Glomerular visceral epithelial cell (primary cell): ENCODE data around the gene ATOH8.

Source experiments
- DNase-seq: peaks from one replicate; pipeline ENCODE4 v3.0.0-alpha.2; 2016; ENCODE audit errors: extremely low spot score

Gene ATOH8

GRCh38 chr2:85786865-85787264 is 33.1 kb downstream of the ATOH8 start:
- no peak for DNase-seq

DNA sequence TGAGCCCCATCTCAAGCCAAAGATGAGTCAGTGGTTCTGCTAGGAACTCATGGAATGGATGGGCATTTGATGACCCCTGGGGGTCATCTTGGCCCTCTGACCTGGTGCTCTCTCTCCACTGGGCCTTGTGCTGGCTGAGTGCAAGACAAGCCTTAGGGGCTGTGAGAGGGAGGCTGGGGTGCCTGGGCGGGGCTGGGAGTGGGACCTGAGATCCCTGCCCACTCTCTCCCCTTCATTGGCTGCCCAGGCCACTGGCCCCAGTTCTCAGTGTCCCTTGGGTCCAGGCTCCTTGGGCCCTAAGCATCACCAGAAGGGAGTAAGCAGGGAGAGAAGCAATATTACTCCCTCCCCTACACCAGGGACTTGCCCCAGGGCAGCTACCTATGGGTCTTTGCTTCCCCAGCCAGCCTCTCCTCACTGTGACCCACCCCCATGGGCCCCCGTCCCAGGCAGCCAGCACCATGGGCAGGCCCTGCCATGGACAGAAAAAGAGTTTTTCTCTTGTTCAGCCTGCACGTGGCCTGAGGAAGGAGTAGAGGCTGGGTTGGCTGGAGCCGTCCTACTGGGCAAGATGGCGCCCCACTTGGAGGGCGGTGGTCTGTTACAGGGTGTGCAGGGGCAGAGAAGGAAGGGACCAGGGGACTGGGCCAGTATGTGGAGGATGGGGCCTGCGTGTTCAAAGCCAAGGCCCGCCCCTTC is 33.6 kb downstream of the ATOH8 start:
- DNase-seq, result no peak

DNA sequence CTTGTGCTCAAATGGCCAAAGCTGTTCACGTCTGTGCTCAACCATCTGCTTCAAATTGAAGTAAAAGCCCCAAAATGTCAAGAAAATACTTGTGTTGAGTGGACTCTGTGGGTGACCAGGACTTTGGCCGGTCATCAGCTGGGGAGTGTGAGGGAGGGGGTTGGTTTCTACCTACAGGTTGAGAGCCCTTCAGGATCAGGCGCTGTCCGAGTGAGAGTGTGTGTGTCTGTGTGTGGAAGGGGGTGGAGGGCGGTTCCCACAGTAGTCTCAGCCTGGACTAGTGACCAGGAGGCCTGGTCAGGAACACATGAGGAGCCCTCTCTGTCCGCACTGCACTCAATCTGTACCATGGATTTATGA is 34.2 kb downstream of the ATOH8 start:
- no peak for DNase-seq

GRCh38 chr2:85788603-85789002 is 34.8 kb downstream of the ATOH8 start:
- no peak for DNase-seq

- DNase-seq, result no peak
These were observed 35.5 kb downstream of the ATOH8 start for GRCh38 chr2:85789271-85789670.

GRCh38 chr2:85790032-85790431 is 36.2 kb downstream of the ATOH8 start:
- DNase-seq, result no peak

DNA sequence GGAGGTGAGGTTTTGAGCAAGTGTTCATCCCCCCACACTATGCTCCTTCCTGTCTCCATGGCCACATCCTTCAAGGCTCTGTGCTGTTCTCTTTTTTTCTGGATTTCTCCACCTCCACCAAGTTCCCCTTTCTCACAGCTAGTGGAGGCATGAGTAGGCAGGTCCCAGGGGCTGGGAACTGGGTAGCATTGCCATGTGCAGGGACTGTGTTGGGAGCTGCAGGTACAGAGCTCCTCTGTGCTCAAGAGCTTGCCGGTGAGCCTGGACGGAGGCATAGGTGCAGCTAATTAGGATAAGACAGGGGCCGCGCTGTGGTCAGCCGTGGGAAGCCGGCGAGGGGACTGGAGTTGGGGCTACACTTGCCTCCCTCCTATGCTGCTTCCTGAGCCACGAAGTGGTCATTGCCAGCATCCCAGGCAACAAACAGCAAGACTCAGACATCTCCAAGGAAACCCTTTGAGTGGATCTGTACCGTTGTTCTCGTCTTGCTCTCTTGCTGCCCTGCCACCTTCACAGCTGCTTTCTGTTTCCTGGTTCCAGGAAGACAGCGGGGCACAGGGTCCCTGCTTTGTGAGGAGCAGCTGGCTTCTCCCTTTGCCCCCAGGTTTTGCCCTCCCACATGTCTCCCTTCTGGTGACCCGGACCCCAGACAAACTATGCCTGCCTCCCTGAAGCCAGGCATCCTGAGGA is 36.9 kb downstream of the ATOH8 start:
- no peak for DNase-seq

DNA sequence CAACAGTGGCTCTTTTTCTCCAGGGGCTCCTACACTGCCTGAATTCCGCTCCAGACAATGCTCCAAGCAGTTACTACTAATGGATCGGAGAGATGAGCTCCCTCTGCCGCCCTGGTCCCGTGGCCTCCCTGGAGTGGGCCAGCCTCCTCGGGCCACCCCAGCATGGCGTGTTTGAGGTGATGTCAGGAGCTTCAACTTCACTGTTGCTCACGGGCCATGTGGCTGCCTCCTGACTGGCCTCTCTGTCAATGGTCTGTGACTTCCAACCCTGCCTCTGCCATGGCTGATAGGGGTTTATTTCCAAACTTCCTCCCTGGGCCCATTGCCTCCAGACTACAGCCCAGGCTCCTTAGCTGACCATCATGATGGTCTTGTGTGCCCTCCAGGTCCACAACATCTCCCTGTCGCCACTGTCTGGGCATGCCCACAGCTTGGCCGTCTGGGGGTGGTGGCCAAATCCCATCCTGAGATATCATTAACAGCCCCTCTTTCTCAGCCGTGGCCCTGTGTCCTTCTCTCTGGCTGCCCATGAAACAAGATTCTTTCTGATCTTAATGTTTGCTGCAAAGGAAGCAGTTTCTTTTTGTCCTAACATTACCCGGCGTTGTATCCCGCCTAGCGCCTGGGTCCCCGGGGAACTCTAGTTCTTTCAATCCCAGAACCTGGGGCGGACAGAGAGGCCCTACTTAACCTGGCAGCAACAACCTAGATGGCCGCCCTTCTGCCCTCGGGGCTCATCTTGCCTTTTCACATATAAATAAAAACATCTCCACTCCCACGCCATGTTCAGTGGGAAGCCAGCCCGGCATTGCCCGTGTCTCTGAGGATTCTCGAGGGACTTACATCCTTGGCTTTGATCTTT is 38.1 kb downstream of the ATOH8 start:
- DNase-seq, result no peak

GRCh38 chr2:85792783-85793441 is 39.1 kb downstream of the ATOH8 start:
- peak; percentile 75 for DNase-seq

DNA sequence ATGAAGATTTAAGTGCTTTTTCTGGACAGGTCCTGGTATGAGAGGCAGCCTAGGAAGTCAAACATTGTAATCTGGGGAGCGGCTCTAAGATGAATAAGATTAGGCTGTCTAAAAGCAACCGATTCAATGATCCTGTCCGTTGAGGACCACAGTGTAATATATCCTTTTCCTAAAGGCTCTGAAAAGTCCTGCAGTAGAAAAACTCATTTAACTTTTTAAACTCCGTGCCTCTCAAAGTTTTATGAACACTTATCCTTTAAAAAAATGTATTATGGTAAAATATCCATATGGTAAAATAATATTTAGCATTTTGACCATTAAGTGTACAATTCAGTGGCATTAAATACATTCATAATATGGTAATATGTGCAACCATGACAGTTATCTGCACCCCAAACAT is 39.8 kb downstream of the ATOH8 start:
- no peak for DNase-seq

- no peak for DNase-seq
These were observed 40.2 kb downstream of the ATOH8 start for GRCh38 chr2:85794038-85794441.

DNA sequence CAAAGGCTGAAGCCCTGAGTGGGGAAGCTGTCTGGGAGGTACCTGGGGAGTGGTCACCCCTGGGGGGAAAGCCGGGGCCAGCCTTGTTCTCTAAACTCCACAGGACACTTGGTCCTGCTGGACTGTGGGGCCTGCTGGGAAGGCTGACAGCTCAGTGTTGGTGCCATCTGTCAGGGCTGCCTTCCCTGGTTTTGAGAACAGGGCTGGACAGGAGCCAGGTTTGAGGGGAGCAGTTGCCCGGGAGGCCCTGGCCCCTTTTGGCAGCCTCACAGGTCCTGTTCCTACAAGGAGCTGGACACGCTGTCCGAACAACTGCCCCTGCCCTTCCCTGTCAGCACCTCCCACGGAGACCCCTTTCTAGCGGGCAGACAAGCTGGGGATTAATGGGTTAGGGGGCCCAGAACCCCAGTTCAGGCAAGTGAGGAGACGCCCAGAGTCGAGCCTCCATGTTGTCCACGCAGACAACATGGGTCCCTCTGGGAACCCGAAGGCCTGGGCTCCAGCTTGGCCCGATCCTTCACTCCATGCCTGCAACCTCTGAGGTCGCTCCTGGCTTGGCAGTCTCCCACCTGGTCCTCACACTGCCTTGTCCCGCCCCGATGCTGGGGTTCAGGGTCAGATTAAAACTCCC is 40.8 kb downstream of the ATOH8 start:
- DNase-seq, result no peak

DNA sequence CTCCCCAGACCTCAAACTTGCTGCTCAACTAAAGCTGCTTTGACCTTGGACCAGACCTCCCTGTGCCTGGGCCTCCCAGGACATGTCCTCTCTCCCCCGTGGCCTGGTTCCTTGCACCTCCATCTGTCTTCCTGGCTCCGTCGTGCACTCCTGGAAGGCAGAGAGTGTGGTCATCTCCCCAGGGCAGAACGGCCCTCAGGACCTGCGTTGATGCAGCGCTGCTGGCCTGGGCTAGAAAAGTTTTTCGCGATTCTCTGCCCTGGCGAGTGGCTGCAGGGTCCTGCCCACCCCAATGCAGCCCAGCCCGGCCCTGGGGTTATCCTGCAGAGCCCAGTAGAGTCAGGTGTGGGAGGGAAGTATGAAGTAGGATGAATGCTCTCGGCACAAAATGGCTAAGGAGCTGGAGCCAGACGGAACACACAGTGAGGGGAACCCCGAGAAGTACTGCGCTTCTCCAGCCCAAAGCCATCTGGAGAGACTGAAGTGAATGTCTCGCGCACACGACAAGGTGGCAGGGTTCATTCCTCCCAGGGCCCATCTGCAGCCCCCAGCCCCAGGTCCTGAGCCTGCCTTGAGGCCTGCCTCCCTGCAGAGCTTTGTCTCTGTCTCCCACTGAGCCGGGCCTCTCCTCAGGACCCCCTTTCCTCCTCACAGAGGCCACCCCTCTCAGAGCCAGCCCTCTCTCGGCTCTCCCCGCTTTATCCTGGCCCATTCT is 41.7 kb downstream of the ATOH8 start:
- no peak for DNase-seq

- DNase-seq, result no peak
These were observed 42.2 kb downstream of the ATOH8 start for GRCh38 chr2:85796046-85796340.

DNA sequence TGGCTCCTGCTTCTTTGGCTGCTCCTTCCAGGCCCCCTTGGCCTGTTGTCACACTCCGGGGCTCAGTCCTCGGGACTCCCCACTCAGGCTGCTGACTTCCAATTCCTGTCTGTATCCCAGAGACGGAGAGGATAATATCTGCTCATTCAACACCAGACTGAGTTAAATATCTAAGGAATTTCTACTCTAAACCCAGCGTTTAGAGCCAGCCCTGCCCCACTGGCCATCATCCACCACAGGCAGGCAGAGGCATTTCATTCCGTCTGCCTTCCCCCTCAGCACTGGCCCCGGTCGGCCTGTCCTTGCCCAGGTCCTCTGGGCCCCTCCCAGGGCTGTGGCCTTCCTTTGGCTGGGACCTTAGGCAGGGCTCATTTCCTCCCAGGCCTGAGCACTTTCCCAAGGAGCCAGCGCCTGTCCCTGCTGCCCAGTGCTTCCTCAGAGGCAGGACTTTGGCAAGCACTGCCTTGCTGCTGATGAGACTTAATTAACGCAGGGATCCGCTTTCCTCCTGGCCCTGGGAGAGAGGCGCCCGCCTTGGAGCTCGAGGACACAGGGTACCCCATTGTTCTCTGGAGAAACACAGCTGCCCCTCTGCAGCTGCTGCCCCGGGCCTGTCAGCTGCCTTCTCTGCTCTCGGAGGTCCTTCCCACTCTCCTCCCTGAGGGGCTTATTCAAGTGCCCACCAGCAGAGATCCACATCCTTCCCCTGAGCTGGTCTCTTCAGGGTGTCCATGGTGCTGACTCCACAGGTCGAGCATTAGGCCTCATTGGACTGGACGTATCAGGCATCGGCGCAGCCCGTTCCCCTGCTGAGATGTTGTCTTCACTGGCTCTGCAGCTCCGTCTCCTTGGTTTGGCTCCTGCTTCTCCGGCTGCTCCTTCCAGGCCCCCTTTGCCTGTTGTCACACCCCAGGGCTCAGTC is 42.8 kb downstream of the ATOH8 start:
- DNase-seq, result peak; percentile 48

- DNase-seq, result no peak
These were observed 43.5 kb downstream of the ATOH8 start for GRCh38 chr2:85797263-85797660.

GRCh38 chr2:85797921-85798320 is 44.1 kb downstream of the ATOH8 start:
- DNase-seq, result no peak

DNA sequence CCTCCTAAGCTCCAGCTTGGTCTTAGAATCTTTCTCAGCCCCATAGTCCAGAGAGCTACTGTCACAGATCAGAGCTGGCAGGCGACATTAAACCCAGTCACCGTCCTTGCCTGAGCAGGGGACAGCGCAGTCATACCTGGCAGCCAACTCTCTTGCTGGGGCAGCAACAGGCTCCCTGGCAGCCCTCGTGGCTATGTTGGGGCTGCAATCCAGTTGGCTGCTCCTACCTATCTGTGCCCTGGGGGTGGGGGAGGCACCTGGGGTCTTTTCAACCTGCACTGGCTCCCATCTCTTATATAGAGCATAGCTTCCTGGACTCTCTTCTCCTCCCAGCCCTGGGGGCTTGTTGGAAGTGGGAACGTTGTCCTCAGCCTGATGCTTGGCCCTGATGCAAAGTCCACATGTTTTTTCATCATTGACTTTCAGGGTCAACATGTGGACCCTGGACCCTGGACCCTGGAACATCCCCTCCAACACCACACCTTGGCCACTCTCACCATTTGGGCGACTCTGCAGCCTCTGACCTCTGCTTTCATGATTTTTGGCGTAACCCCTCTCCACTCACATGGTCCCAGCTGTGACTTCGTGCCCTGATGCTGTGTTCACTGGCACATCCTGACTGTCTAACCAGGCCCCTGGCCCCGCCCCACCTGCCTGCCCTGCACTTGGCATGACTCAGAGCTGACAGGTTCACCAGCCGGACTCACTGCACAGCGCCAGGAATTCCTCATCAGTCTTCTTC is 45.6 kb downstream of the ATOH8 start:
- peak; percentile 69 for DNase-seq

DNA sequence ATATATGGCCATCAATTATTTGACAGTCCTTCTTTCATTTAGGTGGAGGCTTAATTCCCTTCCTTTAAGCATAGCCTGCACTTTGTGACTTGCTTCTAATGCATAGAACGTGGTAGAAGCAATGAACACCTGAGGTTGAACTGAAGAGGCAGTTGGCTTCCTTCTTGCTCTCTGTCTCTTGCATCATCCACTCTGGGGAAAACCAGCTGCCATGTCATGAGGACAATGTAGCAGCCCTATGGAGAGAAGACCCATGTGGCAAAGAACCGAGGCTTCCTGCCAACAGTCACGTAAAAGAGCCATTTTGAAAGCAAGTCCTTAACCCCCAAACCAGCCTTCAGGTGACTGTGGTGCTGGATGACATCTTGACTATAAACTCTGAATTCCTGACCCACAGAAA is 46.8 kb downstream of the ATOH8 start:
- DNase-seq, result no peak

DNA sequence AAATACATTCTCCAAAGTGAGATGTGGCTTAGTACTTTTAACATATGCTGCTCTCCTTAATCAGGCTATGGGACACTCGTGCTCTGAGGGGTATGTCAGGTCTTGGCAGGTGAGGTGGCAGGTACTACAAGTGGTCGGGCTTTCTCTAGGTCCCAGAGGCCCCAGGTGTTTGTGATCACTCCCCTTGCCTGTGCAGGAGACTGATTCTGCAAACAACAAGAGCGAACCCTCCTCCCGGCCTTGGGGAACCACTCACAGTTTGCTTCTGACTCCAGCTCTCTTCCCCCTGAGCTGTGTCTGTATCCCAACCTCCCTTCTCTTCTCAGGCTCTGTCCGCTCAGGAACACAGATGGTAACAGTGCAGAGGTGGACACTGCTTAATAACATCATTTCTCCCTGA is 48.1 kb downstream of the ATOH8 start:
- no peak for DNase-seq
